Neural cell (in vitro differentiated cells): Measurements from ENCODE around the gene MYLK.

ENCODE experiments used
- EP300 ChIP-seq: fragments of 450-650 bp; conservative IDR thresholded peaks from 2 replicates; pipeline ENCODE4 v1.6.1; 2014; ENCODE audit warnings: antibody characterized with exemption, mild to moderate bottlenecking, moderate library complexity; ENCODE audit not compliant: poor library complexity, severe bottlenecking
- MXI1 ChIP-seq: fragments of 450-650 bp; conservative IDR thresholded peaks from 2 replicates; pipeline ENCODE4 v1.6.1; 2014; ENCODE audit warnings: antibody characterized with exemption, mild to moderate bottlenecking; ENCODE audit not compliant: poor library complexity, severe bottlenecking
- TF ChIP-seq, protein P1 (sequence below): fragments of 450-650 bp; IDR thresholded peaks from 2 replicates; pipeline ENCODE4 v1.5.1; 2014; ENCODE audit warnings: antibody characterized with exemption, mild to moderate bottlenecking, moderate library complexity; ENCODE audit not compliant: poor library complexity, severe bottlenecking
- TF ChIP-seq, protein P2 (sequence below): IDR thresholded peaks from 2 replicates; pipeline ENCODE4 v1.6.1; 2012; ENCODE audit warnings: borderline replicate concordance

DNA sequence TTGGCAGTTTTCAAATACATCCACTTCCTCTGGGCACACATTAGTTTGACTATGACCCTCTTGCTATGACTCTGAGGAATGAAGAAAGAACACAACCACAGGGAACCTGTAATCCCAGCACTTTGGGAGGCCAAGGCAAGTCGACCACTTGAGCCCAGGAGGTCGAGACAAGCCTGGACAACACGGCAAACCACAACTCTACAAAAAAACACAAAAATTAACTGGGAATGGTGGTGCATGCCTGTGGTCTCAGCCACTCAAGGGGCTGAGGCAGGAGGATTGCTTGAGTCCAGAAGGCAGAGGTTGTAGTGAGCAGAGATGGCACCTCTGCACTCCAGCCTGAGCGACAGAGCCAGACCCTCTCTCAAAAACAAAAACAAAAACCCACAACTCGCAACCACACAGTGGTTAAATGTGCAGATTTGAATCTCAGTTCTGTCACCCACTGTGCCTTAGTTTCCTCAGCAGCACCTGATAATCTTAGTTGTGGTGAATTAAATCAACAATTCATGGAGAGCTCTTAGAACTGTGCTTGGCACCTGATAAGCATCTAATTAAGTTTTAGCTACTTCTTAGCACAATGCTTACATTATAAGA lies 65.7 kb downstream of the MYLK start:
- no peak for TF ChIP-seq EP300
- no peak for TF ChIP-seq MXI1
- TF ChIP-seq, protein P1, sequence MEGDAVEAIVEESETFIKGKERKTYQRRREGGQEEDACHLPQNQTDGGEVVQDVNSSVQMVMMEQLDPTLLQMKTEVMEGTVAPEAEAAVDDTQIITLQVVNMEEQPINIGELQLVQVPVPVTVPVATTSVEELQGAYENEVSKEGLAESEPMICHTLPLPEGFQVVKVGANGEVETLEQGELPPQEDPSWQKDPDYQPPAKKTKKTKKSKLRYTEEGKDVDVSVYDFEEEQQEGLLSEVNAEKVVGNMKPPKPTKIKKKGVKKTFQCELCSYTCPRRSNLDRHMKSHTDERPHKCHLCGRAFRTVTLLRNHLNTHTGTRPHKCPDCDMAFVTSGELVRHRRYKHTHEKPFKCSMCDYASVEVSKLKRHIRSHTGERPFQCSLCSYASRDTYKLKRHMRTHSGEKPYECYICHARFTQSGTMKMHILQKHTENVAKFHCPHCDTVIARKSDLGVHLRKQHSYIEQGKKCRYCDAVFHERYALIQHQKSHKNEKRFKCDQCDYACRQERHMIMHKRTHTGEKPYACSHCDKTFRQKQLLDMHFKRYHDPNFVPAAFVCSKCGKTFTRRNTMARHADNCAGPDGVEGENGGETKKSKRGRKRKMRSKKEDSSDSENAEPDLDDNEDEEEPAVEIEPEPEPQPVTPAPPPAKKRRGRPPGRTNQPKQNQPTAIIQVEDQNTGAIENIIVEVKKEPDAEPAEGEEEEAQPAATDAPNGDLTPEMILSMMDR, result no peak
- TF ChIP-seq, protein P2, sequence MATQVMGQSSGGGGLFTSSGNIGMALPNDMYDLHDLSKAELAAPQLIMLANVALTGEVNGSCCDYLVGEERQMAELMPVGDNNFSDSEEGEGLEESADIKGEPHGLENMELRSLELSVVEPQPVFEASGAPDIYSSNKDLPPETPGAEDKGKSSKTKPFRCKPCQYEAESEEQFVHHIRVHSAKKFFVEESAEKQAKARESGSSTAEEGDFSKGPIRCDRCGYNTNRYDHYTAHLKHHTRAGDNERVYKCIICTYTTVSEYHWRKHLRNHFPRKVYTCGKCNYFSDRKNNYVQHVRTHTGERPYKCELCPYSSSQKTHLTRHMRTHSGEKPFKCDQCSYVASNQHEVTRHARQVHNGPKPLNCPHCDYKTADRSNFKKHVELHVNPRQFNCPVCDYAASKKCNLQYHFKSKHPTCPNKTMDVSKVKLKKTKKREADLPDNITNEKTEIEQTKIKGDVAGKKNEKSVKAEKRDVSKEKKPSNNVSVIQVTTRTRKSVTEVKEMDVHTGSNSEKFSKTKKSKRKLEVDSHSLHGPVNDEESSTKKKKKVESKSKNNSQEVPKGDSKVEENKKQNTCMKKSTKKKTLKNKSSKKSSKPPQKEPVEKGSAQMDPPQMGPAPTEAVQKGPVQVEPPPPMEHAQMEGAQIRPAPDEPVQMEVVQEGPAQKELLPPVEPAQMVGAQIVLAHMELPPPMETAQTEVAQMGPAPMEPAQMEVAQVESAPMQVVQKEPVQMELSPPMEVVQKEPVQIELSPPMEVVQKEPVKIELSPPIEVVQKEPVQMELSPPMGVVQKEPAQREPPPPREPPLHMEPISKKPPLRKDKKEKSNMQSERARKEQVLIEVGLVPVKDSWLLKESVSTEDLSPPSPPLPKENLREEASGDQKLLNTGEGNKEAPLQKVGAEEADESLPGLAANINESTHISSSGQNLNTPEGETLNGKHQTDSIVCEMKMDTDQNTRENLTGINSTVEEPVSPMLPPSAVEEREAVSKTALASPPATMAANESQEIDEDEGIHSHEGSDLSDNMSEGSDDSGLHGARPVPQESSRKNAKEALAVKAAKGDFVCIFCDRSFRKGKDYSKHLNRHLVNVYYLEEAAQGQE, result no peak
